NCI-H1436 treated with DMSO at 0.1 percent for 48 hours (cell line): ENCODE data around the gene AP3D1.
"Not testable (repeated sequence)": the region's sequence is repeated elsewhere in the genome, so short reads cannot be mapped to it uniquely, and the experiment has no call there.

Source experiments
- DNase-seq: peaks from one replicate; lab custom pipeline; 2025; lab: John Stamatoyannopoulos, UW

Gene AP3D1

GRCh38 chr19:2150794-2151338 lies 500 bp downstream of the AP3D1 start:
- no peak for DNase-seq

- no peak for DNase-seq
Measured at GRCh38 chr19:2149980-2150793, 1.2 kb downstream of the AP3D1 start.

- DNase-seq, result no peak
Measured at GRCh38 chr19:2148482-2149135, 2.8 kb downstream of the AP3D1 start.

GRCh38 chr19:2145831-2146241 lies 5.5 kb downstream of the AP3D1 start:
- DNase-seq, result no peak

GRCh38 chr19:2144190-2144589 lies 7.2 kb downstream of the AP3D1 start:
- no peak for DNase-seq

- no peak for DNase-seq
Measured at GRCh38 chr19:2142173-2142829, 9.1 kb downstream of the AP3D1 start.

GRCh38 chr19:2140138-2140569 lies 11.2 kb downstream of the AP3D1 start:
- no peak for DNase-seq

- DNase-seq, result no peak
Measured at GRCh38 chr19:2139385-2140137, 11.8 kb downstream of the AP3D1 start.

GRCh38 chr19:2138061-2138728 lies 13.2 kb downstream of the AP3D1 start:
- DNase-seq, result no peak

GRCh38 chr19:2136796-2137195 lies 14.6 kb downstream of the AP3D1 start:
- no peak for DNase-seq

GRCh38 chr19:2135474-2136402 lies 15.6 kb downstream of the AP3D1 start:
- DNase-seq, result no peak

- DNase-seq, result no peak
Measured at GRCh38 chr19:2132731-2133490, 18.5 kb downstream of the AP3D1 start.

GRCh38 chr19:2132191-2132590 lies 19.2 kb downstream of the AP3D1 start:
- DNase-seq, result no peak

- DNase-seq, result not testable (repeated sequence)
Measured at GRCh38 chr19:2131012-2131975, 20.1 kb downstream of the AP3D1 start.

GRCh38 chr19:2129892-2130770 lies 21.2 kb downstream of the AP3D1 start:
- no peak for DNase-seq

- no peak for DNase-seq
Measured at GRCh38 chr19:2129486-2129885, 21.9 kb downstream of the AP3D1 start.

- no peak for DNase-seq
Measured at GRCh38 chr19:2129022-2129421, 22.3 kb downstream of the AP3D1 start.
